Upper lobe of left lung (tissue), 4 donors: ENCODE measurements around the gene ZNF746.

Source experiments
- CTCF ChIP-seq, 6 experiments: fragments of 450-650 bp in 4 of 6; fragments of 200-600 bp in 2 of 6; sonication (generic) in 2 of 6; IDR thresholded peaks; one replicate each; pipeline ENCODE4 v1.5.1; 2016 to 2019; ENCODE audit warnings: antibody characterized with exemption in 6 of 6
- POLR2A ChIP-seq, 4 donors: fragments of 450-650 bp; IDR thresholded peaks; one replicate each; pipeline ENCODE4 v1.5.1; 2016 to 2017; ENCODE audit warnings: antibody characterized with exemption in 4 of 4, mild to moderate bottlenecking in 2 of 4

- no peak for TF ChIP-seq POLR2A (IDR thresholded peaks at IDR 0.05)
- no peak for TF ChIP-seq CTCF (IDR thresholded peaks at IDR 0.05)
Observed at GRCh38 chr7:149544028-149544427, 46.4 kb upstream of the ZNF746 start.
